Neural cell (in vitro differentiated cells): ENCODE results near the gene PLOD3. TPM values are rescaled to one million over a fixed set of nuclear protein-coding genes. Genes with fewer than 3 reads are reported as not detected.

Experiments used
- H2AFZ ChIP-seq: fragments of 200-600, 300-800 bp; sonication (generic), shearing (Covaris generic); 2 replicates; pipeline ENCODE4 v1.6.0; 2014; ENCODE audit warnings: low read depth, mild to moderate bottlenecking, antibody characterized with exemption, low read length, moderate library complexity
- H3F3A ChIP-seq: fragments of 200-600 bp; shearing (Covaris generic); 2 replicates; pipeline ENCODE4 v1.6.1; 2016; ENCODE audit warnings: mild to moderate bottlenecking, moderate library complexity, mixed read lengths, antibody characterized with exemption, low read length; ENCODE audit not compliant: insufficient read depth, poor library complexity, severe bottlenecking
- H3K27ac ChIP-seq: fragments of 200-600, 300-800 bp; sonication (generic), shearing (Covaris generic); 2 replicates; pipeline ENCODE4 v1.5.1; 2014; ENCODE audit warnings: mild to moderate bottlenecking, low read length, moderate library complexity
- H3K27me3 ChIP-seq: fragments of 300-800, 200-600 bp; sonication (generic), shearing (Covaris generic); 2 replicates; pipeline ENCODE4 v1.6.0; 2014; ENCODE audit warnings: mild to moderate bottlenecking, low read depth, low read length, moderate library complexity; ENCODE audit not compliant: insufficient read depth
- H3K36me3 ChIP-seq: fragments of 300-800, 200-600 bp; sonication (generic), shearing (Covaris generic); 2 replicates; pipeline ENCODE4 v1.5.1; 2014; ENCODE audit warnings: mild to moderate bottlenecking, antibody characterized with exemption, low read length, moderate library complexity; ENCODE audit not compliant: insufficient read depth
- H3K4me2 ChIP-seq: fragments of 300-800, 200-600 bp; sonication (generic), shearing (Covaris generic); 2 replicates; pipeline ENCODE4 v1.6.0; 2014; ENCODE audit warnings: mild to moderate bottlenecking, low read length
- H3K4me3 ChIP-seq: fragments of 300-800, 200-600 bp; sonication (generic), shearing (Covaris generic); 2 replicates; pipeline ENCODE4 v1.5.1; 2014; ENCODE audit warnings: mild to moderate bottlenecking, low read length, moderate library complexity
- H3K79me2 ChIP-seq: fragments of 200-600 bp; shearing (Covaris generic); replicated peaks from 2 replicates; pipeline ENCODE4 v1.6.0; 2014; ENCODE audit warnings: mild to moderate bottlenecking, low read length, moderate library complexity; ENCODE audit not compliant: insufficient read depth
- H3K9ac ChIP-seq: fragments of 300-800, 200-600 bp; sonication (generic), shearing (Covaris generic); 2 replicates; pipeline ENCODE4 v1.6.1; 2016; ENCODE audit warnings: mild to moderate bottlenecking, low read length, mixed read lengths
- H3K9me2 ChIP-seq: fragments of 200-600 bp; shearing (Covaris generic); 2 replicates; pipeline ENCODE4 v1.6.1; 2016; ENCODE audit warnings: mild to moderate bottlenecking, low read length, mixed read lengths; ENCODE audit not compliant: insufficient read depth
- H3K9me3 ChIP-seq: fragments of 200-600, 300-800 bp; sonication (generic), shearing (Covaris generic); 2 replicates; pipeline ENCODE4 v1.6.1; 2016; ENCODE audit warnings: mild to moderate bottlenecking, mixed run types, low read length, moderate library complexity, mixed read lengths
- H4K20me1 ChIP-seq: fragments of 200-600 bp; shearing (Covaris generic); 2 replicates; pipeline ENCODE4 v1.6.1; 2016; ENCODE audit warnings: mild to moderate bottlenecking, mixed run types; ENCODE audit not compliant: insufficient read depth
- EP300 ChIP-seq: fragments of 450-650 bp; conservative IDR thresholded peaks from 2 replicates; pipeline ENCODE4 v1.6.1; 2014; ENCODE audit warnings: antibody characterized with exemption, mild to moderate bottlenecking, moderate library complexity; ENCODE audit not compliant: poor library complexity, severe bottlenecking
- EZH2 ChIP-seq: fragments of 200-600, 300-800 bp; shearing (Covaris generic), sonication (generic); IDR thresholded peaks from 2 replicates; pipeline ENCODE4 v1.6.1; 2014; ENCODE audit warnings: antibody characterized with exemption, low read length, borderline replicate concordance, mild to moderate bottlenecking; ENCODE audit not compliant: insufficient read depth, poor library complexity, severe bottlenecking
- MXI1 ChIP-seq: fragments of 450-650 bp; conservative IDR thresholded peaks from 2 replicates; pipeline ENCODE4 v1.6.1; 2014; ENCODE audit warnings: antibody characterized with exemption, mild to moderate bottlenecking; ENCODE audit not compliant: poor library complexity, severe bottlenecking
- POLR2AphosphoS5 ChIP-seq: IDR thresholded peaks from 2 replicates; pipeline ENCODE4 v1.6.1; 2012
- RAD21 ChIP-seq: fragments of 450-650 bp; conservative IDR thresholded peaks from 2 replicates; pipeline ENCODE4 v1.6.1; 2014; ENCODE audit warnings: antibody characterized with exemption, mild to moderate bottlenecking, moderate library complexity
- SMC3 ChIP-seq: fragments of 450-650 bp; conservative IDR thresholded peaks from 2 replicates; pipeline ENCODE4 v1.6.1; 2014; ENCODE audit warnings: antibody characterized with exemption, mild to moderate bottlenecking, moderate library complexity; ENCODE audit not compliant: poor library complexity
- TAF1 ChIP-seq: IDR thresholded peaks from 2 replicates; pipeline ENCODE4 v1.6.1; 2012; ENCODE audit warnings: low read depth
- polyA plus RNA-seq: library from polyadenylated mRNA; depleted of rRNA; stranded (reverse); fragments of >200 nt; gene quantifications from 2 replicates; pipeline ENCODE4 v1.2.3, GENCODE V29; 2014
- TF ChIP-seq, protein P1 (sequence below): fragments of 450-650 bp; IDR thresholded peaks from 2 replicates; pipeline ENCODE4 v1.5.1; 2014; ENCODE audit warnings: antibody characterized with exemption, mild to moderate bottlenecking, moderate library complexity; ENCODE audit not compliant: poor library complexity, severe bottlenecking
- TF ChIP-seq, protein P2 (sequence below): IDR thresholded peaks from 2 replicates; pipeline ENCODE4 v1.6.1; 2012; ENCODE audit warnings: borderline replicate concordance

The PLOD3 gene
- polyA plus RNA-seq, 1 donor from 2014 or later = 19.2 TPM

DNA sequence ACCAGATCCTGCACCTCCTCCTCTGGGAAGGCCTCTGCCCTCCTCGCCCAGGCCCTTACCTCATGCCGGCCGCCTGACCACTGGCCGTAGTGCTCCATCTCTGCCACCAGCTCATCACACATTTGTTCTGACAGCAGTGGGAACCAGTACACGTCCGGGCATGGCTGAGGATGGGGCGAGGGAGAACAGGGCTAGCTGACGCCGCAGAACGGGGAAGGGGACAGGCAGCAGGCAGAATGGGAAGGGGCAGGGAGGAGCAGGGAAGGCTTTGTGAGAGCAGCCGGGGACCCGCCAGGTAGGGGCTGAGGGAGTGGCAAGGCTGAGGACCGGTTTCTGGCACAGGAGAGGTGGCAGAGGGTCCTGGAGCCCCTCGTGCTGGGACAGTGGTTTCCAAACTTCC lies 8.6 kb downstream of the PLOD3 start:
- Histone ChIP-seq H3K27me3 (no peaks in the 10 kb centered on the region), H4K20me1 (no peaks in the 10 kb centered on the region), H3K9ac (no peak overlapping the region), H3K9me2 (no peaks in the 10 kb centered on the region), H3K27ac (no peak overlapping the region), H3K9me3 (no peaks in the 10 kb centered on the region), H3K4me2 (no peak overlapping the region), H3F3A (no peaks in the 10 kb centered on the region), H2AFZ (no peak overlapping the region), H3K36me3 (no peaks in the 10 kb centered on the region), H3K4me3 (no peak overlapping the region), H3K79me2 (no peaks in the 10 kb centered on the region)
- TF ChIP-seq, protein P1, sequence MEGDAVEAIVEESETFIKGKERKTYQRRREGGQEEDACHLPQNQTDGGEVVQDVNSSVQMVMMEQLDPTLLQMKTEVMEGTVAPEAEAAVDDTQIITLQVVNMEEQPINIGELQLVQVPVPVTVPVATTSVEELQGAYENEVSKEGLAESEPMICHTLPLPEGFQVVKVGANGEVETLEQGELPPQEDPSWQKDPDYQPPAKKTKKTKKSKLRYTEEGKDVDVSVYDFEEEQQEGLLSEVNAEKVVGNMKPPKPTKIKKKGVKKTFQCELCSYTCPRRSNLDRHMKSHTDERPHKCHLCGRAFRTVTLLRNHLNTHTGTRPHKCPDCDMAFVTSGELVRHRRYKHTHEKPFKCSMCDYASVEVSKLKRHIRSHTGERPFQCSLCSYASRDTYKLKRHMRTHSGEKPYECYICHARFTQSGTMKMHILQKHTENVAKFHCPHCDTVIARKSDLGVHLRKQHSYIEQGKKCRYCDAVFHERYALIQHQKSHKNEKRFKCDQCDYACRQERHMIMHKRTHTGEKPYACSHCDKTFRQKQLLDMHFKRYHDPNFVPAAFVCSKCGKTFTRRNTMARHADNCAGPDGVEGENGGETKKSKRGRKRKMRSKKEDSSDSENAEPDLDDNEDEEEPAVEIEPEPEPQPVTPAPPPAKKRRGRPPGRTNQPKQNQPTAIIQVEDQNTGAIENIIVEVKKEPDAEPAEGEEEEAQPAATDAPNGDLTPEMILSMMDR = no peak
- TF ChIP-seq EP300 (no peak), POLR2AphosphoS5 (no peak), RAD21 (no peak), EZH2 (no peak), SMC3 (no peak), MXI1 (no peak)
- TF ChIP-seq, protein P2, sequence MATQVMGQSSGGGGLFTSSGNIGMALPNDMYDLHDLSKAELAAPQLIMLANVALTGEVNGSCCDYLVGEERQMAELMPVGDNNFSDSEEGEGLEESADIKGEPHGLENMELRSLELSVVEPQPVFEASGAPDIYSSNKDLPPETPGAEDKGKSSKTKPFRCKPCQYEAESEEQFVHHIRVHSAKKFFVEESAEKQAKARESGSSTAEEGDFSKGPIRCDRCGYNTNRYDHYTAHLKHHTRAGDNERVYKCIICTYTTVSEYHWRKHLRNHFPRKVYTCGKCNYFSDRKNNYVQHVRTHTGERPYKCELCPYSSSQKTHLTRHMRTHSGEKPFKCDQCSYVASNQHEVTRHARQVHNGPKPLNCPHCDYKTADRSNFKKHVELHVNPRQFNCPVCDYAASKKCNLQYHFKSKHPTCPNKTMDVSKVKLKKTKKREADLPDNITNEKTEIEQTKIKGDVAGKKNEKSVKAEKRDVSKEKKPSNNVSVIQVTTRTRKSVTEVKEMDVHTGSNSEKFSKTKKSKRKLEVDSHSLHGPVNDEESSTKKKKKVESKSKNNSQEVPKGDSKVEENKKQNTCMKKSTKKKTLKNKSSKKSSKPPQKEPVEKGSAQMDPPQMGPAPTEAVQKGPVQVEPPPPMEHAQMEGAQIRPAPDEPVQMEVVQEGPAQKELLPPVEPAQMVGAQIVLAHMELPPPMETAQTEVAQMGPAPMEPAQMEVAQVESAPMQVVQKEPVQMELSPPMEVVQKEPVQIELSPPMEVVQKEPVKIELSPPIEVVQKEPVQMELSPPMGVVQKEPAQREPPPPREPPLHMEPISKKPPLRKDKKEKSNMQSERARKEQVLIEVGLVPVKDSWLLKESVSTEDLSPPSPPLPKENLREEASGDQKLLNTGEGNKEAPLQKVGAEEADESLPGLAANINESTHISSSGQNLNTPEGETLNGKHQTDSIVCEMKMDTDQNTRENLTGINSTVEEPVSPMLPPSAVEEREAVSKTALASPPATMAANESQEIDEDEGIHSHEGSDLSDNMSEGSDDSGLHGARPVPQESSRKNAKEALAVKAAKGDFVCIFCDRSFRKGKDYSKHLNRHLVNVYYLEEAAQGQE = no peak

DNA sequence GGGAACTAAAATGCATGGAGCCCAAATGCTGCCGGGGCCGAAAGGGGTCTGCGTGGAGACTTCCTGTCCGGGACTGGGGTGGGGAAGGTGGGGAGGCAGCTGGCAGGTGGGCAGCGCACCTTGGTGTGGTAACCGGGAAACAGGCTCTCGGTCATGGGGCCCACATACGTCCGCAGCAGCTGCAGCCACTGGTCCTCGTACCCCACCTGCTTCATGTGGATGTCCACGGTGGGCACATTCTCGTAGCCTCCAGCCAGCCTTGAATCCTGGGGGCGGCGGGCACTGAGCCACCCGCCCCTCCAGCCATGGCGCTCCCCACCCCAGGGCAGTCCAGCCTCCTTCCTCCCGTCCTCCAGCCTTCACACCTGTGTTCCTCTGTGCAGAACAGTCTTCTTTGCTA lies 9.9 kb downstream of the PLOD3 start:
- Histone ChIP-seq H3K9ac (no peak overlapping the region), H3K79me2 (no peaks in the 10 kb centered on the region), H3K36me3 (no peaks in the 10 kb centered on the region), H3K27ac (no peak overlapping the region), H3F3A (no peaks in the 10 kb centered on the region), H4K20me1 (no peaks in the 10 kb centered on the region), H3K9me2 (no peaks in the 10 kb centered on the region), H3K27me3 (peaks cover 11% of the 10 kb centered on the region), H3K9me3 (no peaks in the 10 kb centered on the region), H3K4me2 (no peak overlapping the region), H2AFZ (no peak overlapping the region), H3K4me3 (no peak overlapping the region)
- TF ChIP-seq POLR2AphosphoS5 = no peak
- no peak for TF ChIP-seq SMC3
- no peak for TF ChIP-seq EZH2
- TF ChIP-seq TAF1 = no peak
- TF ChIP-seq RAD21 = no peak
- TF ChIP-seq MXI1 = no peak
- TF ChIP-seq, protein P1 = no peak
- TF ChIP-seq, protein P2 = no peak
- TF ChIP-seq EP300 = no peak
